H9 (cell line): ENCODE results near the gene RGL4. TPM values are rescaled to one million over a fixed set of nuclear protein-coding genes. Genes with fewer than 3 reads are reported as not detected.

ENCODE experiments used
- DNase-seq: peaks from one replicate; pipeline ENCODE4 v3.0.0-alpha.2; 2017
- H2AFZ ChIP-seq: one replicate; pipeline ENCODE4 v1.6.1; 2013; ENCODE audit warnings: mild to moderate bottlenecking, low read length, control low read depth, moderate library complexity
- H2AK5ac ChIP-seq: 2 replicates; pipeline ENCODE4 v1.6.1; 2013; ENCODE audit warnings: low read length, control low read depth, mixed read lengths; ENCODE audit not compliant: insufficient read length
- H2BK120ac ChIP-seq: one replicate; pipeline ENCODE4 v1.6.1; 2013; ENCODE audit warnings: low read depth, mild to moderate bottlenecking, low read length, control low read depth, inconsistent platforms; ENCODE audit not compliant: poor library complexity, severe bottlenecking
- H2BK12ac ChIP-seq: 2 replicates; pipeline ENCODE4 v1.6.1; 2013; ENCODE audit warnings: low read length, control low read depth, mixed read lengths, low read depth; ENCODE audit not compliant: insufficient read length
- H2BK15ac ChIP-seq: 2 replicates; pipeline ENCODE4 v1.6.1; 2013; ENCODE audit warnings: low read depth, low read length, control low read depth
- H2BK20ac ChIP-seq: one replicate; pipeline ENCODE4 v1.6.1; 2013; ENCODE audit warnings: low read depth, mild to moderate bottlenecking, low read length, control low read depth, inconsistent platforms; ENCODE audit not compliant: poor library complexity, severe bottlenecking
- H2BK5ac ChIP-seq: 2 replicates; pipeline ENCODE4 v1.6.1; 2013; ENCODE audit warnings: low read length, control low read depth, mixed read lengths; ENCODE audit not compliant: insufficient read length
- H3K14ac ChIP-seq: 2 replicates; pipeline ENCODE4 v1.6.1; 2013; ENCODE audit warnings: low read length, control low read depth; ENCODE audit not compliant: insufficient read depth
- H3K18ac ChIP-seq: 2 replicates; pipeline ENCODE4 v1.6.1; 2013; ENCODE audit warnings: low read depth, mild to moderate bottlenecking, mixed read lengths, low read length, control low read depth; ENCODE audit not compliant: insufficient read length
- H3K23ac ChIP-seq: 2 replicates; pipeline ENCODE4 v1.6.1; 2013; ENCODE audit warnings: low read length, control low read depth, mixed read lengths, low read depth; ENCODE audit not compliant: insufficient read length
- H3K23me2 ChIP-seq: 2 replicates; pipeline ENCODE4 v1.6.1; 2013; ENCODE audit warnings: low read depth, mild to moderate bottlenecking, mixed read lengths, low read length, control low read depth; ENCODE audit not compliant: insufficient read length, poor library complexity, severe bottlenecking
- H3K27ac ChIP-seq: 2 replicates; pipeline ENCODE4 v1.5.1; 2013; ENCODE audit warnings: low read length, control low read depth, mixed read lengths, low read depth; ENCODE audit not compliant: insufficient read length
- H3K27me3 ChIP-seq: 2 replicates; pipeline ENCODE4 v1.6.1; 2013; ENCODE audit warnings: low read length, control low read depth, inconsistent platforms; ENCODE audit not compliant: insufficient read depth
- H3K4ac ChIP-seq: 2 replicates; pipeline ENCODE4 v1.6.1; 2013; ENCODE audit warnings: low read depth, mild to moderate bottlenecking, control low read depth, inconsistent platforms, low read length, moderate library complexity
- H3K4me1 ChIP-seq: 2 replicates; pipeline ENCODE4 v1.6.1; 2013; ENCODE audit warnings: low read length, control low read depth, inconsistent platforms; ENCODE audit not compliant: insufficient read depth
- H3K4me2 ChIP-seq: 2 replicates; pipeline ENCODE4 v1.6.1; 2013; ENCODE audit warnings: low read length, control low read depth, mixed read lengths; ENCODE audit not compliant: insufficient read length, insufficient read depth
- H3K56ac ChIP-seq: 2 replicates; pipeline ENCODE4 v1.6.1; 2013; ENCODE audit warnings: low read depth, mild to moderate bottlenecking, mixed read lengths, low read length, control low read depth; ENCODE audit not compliant: insufficient read length
- H3K79me1 ChIP-seq: 2 replicates; pipeline ENCODE4 v1.6.1; 2013; ENCODE audit warnings: low read depth, mild to moderate bottlenecking, moderate library complexity, low read length, control low read depth, inconsistent platforms; ENCODE audit not compliant: insufficient read depth, poor library complexity, severe bottlenecking
- H3K79me2 ChIP-seq: 2 replicates; pipeline ENCODE4 v1.6.1; 2013; ENCODE audit warnings: low read length, control low read depth, inconsistent platforms; ENCODE audit not compliant: insufficient read depth
- H3K9ac ChIP-seq: 2 replicates; pipeline ENCODE4 v1.6.1; 2013; ENCODE audit warnings: low read length, control low read depth, mixed read lengths; ENCODE audit not compliant: insufficient read length; ENCODE audit errors: extremely low read depth
- H3K9me3 ChIP-seq: one replicate; pipeline ENCODE4 v1.6.1; 2013; ENCODE audit warnings: low read depth, low read length, inconsistent platforms; ENCODE audit not compliant: control insufficient read depth
- H3T11ph ChIP-seq: one replicate; pipeline ENCODE4 v1.6.1; 2013; ENCODE audit warnings: mild to moderate bottlenecking, low read length, control low read depth, inconsistent platforms
- H4K20me1 ChIP-seq: one replicate; pipeline ENCODE4 v1.6.1; 2013; ENCODE audit not compliant: control insufficient read depth, insufficient read length, insufficient read depth
- H4K5ac ChIP-seq: 2 replicates; pipeline ENCODE4 v1.6.1; 2013; ENCODE audit warnings: low read depth, mild to moderate bottlenecking, mixed read lengths, low read length, control low read depth; ENCODE audit not compliant: insufficient read length
- H4K8ac ChIP-seq: replicated peaks from 2 replicates; pipeline ENCODE4 v1.6.1; 2013; ENCODE audit warnings: low read length, control low read depth, mixed read lengths, low read depth; ENCODE audit not compliant: insufficient read length
- H4K91ac ChIP-seq: 2 replicates; pipeline ENCODE4 v1.6.1; 2013; ENCODE audit warnings: low read depth, mild to moderate bottlenecking, moderate library complexity, mixed read lengths, low read length, control low read depth; ENCODE audit not compliant: insufficient read length
- H3K27ac Mint-ChIP-seq, 3 experiments: 2 replicates in 2 of 3; 3 replicates in 1 of 3; pipeline ENCODE4 v1.8.0; 2020 to 2021; ENCODE audit warnings: mixed read lengths in 3 of 3, mild to moderate bottlenecking in 1 of 3, moderate library complexity in 1 of 3
- H3K27me3 Mint-ChIP-seq: 2 replicates; pipeline ENCODE4 v1.8.0; 2021; ENCODE audit warnings: low read depth, mild to moderate bottlenecking, moderate library complexity, mixed read lengths
- H3K36me3 Mint-ChIP-seq, 3 experiments: 2 replicates in 2 of 3; 3 replicates in 1 of 3; pipeline ENCODE4 v1.8.0; 2020 to 2021; ENCODE audit warnings: low read depth in 3 of 3, mixed read lengths in 3 of 3; ENCODE audit not compliant: insufficient read depth in 1 of 3
- H3K4me1 Mint-ChIP-seq, 2 experiments: 2 replicates each; pipeline ENCODE4 v1.8.0; 2020; ENCODE audit warnings: mixed read lengths in 2 of 2
- H3K4me3 Mint-ChIP-seq, 2 experiments: 2 replicates in 1 of 2; 3 replicates in 1 of 2; pipeline ENCODE4 v1.8.0; 2020 to 2021; ENCODE audit warnings: mild to moderate bottlenecking in 2 of 2, mixed read lengths in 2 of 2, moderate library complexity in 1 of 2
- H3K9me3 Mint-ChIP-seq, 2 experiments: 2 replicates in 1 of 2; 3 replicates in 1 of 2; pipeline ENCODE4 v1.8.0; 2020; ENCODE audit warnings: mild to moderate bottlenecking in 2 of 2, mixed read lengths in 2 of 2, moderate library complexity in 1 of 2
- CTCF ChIP-seq: fragments of 200-600 bp; sonication (generic); conservative IDR thresholded peaks from 3 replicates; pipeline ENCODE4 v1.8.0; 2021; ENCODE audit warnings: antibody characterized with exemption, mild to moderate bottlenecking
- WGBS: extraction: QIAGEN DNeasy Blood & Tissue Kit; methylation state at CpG from one replicate; pipeline ENCODE4 v1.1.7; 2013; ENCODE audit warnings: missing lambda C conversion rate, low lambda C conversion rate, mixed read lengths; ENCODE audit not compliant: insufficient read length; ENCODE audit errors: extremely low coverage; 5-methylcytosine and 5-hydroxymethylcytosine counted together
- total RNA-seq: library from RNA; stranded (reverse); gene quantifications from 2 replicates; pipeline ENCODE4 v1.2.1, GENCODE V29; 2021

Gene RGL4
- total RNA-seq, 1 experiment from 2014 or later = not detected

DNA sequence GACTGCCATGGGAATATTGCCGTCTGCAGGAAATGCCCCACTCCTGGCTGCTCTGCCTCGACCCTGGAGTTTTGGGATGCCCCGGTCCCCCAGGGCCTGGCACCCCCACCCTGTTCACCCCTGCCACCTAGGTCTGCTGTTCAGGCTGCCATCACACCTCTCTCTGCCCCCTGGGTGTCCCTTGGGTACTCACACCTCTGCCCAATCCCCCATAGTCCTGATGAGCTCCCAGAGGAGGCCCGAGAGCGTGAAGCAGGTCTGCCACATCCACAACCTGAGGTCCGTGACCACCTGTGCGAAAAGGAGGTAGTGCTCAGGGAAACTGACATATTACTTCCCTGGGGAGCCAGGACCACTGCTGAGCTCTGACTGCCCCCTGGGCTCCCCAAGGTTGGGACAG, 38.5 kb upstream of the RGL4 start:
- H3K23ac ChIP-seq = no peak overlapping the region
- Mint-ChIP-seq H3K36me3 (peaks cover 2 to 7% (median 5%) of the 10 kb centered on the region in 3 experiments; a peak in 5 of 7 replicates), H3K4me3 (no peak overlapping the region), H3K27ac (no peak overlapping the region), H3K27me3 (no peaks in the 10 kb centered on the region), H3K9me3 (no peaks in the 10 kb centered on the region), H3K4me1 (no peaks in the 10 kb centered on the region)
- H2AFZ ChIP-seq = no peak overlapping the region
- TF ChIP-seq CTCF = no peak
- H2BK20ac ChIP-seq = no peak overlapping the region
- H3K4me1 ChIP-seq = no peaks in the 10 kb centered on the region
- H2BK120ac ChIP-seq = no peak overlapping the region
- H2BK15ac ChIP-seq = no peak overlapping the region
- no peaks in the 10 kb centered on the region for H3K79me2 ChIP-seq
- H3K14ac ChIP-seq = no peak overlapping the region; the same call in 1 of the 2 replicates
- H3K9ac ChIP-seq = no peak overlapping the region
- H4K5ac ChIP-seq = no peak overlapping the region
- H3K56ac ChIP-seq = no peak overlapping the region
- no peak overlapping the region for H2AK5ac ChIP-seq
- H2BK12ac ChIP-seq = no peak overlapping the region
- no peaks in the 10 kb centered on the region for H3K27me3 ChIP-seq
- no peaks in the 10 kb centered on the region for H3K9me3 ChIP-seq
- no CpG with 5 or more reads among the region's 7 CpGs for WGBS
- no peaks in the 10 kb centered on the region for H3K79me1 ChIP-seq
- no peak overlapping the region for H2BK5ac ChIP-seq
- no peak overlapping the region for H3K4ac ChIP-seq
- H3K27ac ChIP-seq = no peak overlapping the region
- H4K8ac ChIP-seq = no peak overlapping the region
- H4K20me1 ChIP-seq = no peaks in the 10 kb centered on the region
- H4K91ac ChIP-seq = no peak overlapping the region
- no peaks in the 10 kb centered on the region for H3K23me2 ChIP-seq
- no peak overlapping the region for H3K18ac ChIP-seq
- no peak for DNase-seq
- no peak overlapping the region for H3T11ph ChIP-seq
- H3K4me2 ChIP-seq = no peak overlapping the region
